H9 (cell line): ENCODE measurements around the gene STAMBPL1. TPM values are rescaled to one million over a fixed set of nuclear protein-coding genes. Genes with fewer than 3 reads are reported as not detected.

Experiments
- DNase-seq: peaks from one replicate; pipeline ENCODE4 v3.0.0-alpha.2; 2017
- H2AFZ ChIP-seq: one replicate; pipeline ENCODE4 v1.6.1; 2013; ENCODE audit warnings: mild to moderate bottlenecking, low read length, control low read depth, moderate library complexity
- H2AK5ac ChIP-seq: 2 replicates; pipeline ENCODE4 v1.6.1; 2013; ENCODE audit warnings: low read length, control low read depth, mixed read lengths; ENCODE audit not compliant: insufficient read length
- H2BK120ac ChIP-seq: one replicate; pipeline ENCODE4 v1.6.1; 2013; ENCODE audit warnings: low read depth, mild to moderate bottlenecking, low read length, control low read depth, inconsistent platforms; ENCODE audit not compliant: poor library complexity, severe bottlenecking
- H2BK12ac ChIP-seq: 2 replicates; pipeline ENCODE4 v1.6.1; 2013; ENCODE audit warnings: low read length, control low read depth, mixed read lengths, low read depth; ENCODE audit not compliant: insufficient read length
- H2BK15ac ChIP-seq: 2 replicates; pipeline ENCODE4 v1.6.1; 2013; ENCODE audit warnings: low read depth, low read length, control low read depth
- H2BK20ac ChIP-seq: one replicate; pipeline ENCODE4 v1.6.1; 2013; ENCODE audit warnings: low read depth, mild to moderate bottlenecking, low read length, control low read depth, inconsistent platforms; ENCODE audit not compliant: poor library complexity, severe bottlenecking
- H2BK5ac ChIP-seq: 2 replicates; pipeline ENCODE4 v1.6.1; 2013; ENCODE audit warnings: low read length, control low read depth, mixed read lengths; ENCODE audit not compliant: insufficient read length
- H3K14ac ChIP-seq: 2 replicates; pipeline ENCODE4 v1.6.1; 2013; ENCODE audit warnings: low read length, control low read depth; ENCODE audit not compliant: insufficient read depth
- H3K18ac ChIP-seq: 2 replicates; pipeline ENCODE4 v1.6.1; 2013; ENCODE audit warnings: low read depth, mild to moderate bottlenecking, mixed read lengths, low read length, control low read depth; ENCODE audit not compliant: insufficient read length
- H3K23ac ChIP-seq: 2 replicates; pipeline ENCODE4 v1.6.1; 2013; ENCODE audit warnings: low read length, control low read depth, mixed read lengths, low read depth; ENCODE audit not compliant: insufficient read length
- H3K23me2 ChIP-seq: 2 replicates; pipeline ENCODE4 v1.6.1; 2013; ENCODE audit warnings: low read depth, mild to moderate bottlenecking, mixed read lengths, low read length, control low read depth; ENCODE audit not compliant: insufficient read length, poor library complexity, severe bottlenecking
- H3K27ac ChIP-seq: 2 replicates; pipeline ENCODE4 v1.5.1; 2013; ENCODE audit warnings: low read length, control low read depth, mixed read lengths, low read depth; ENCODE audit not compliant: insufficient read length
- H3K27me3 ChIP-seq: 2 replicates; pipeline ENCODE4 v1.6.1; 2013; ENCODE audit warnings: low read length, control low read depth, inconsistent platforms; ENCODE audit not compliant: insufficient read depth
- H3K4ac ChIP-seq: 2 replicates; pipeline ENCODE4 v1.6.1; 2013; ENCODE audit warnings: low read depth, mild to moderate bottlenecking, control low read depth, inconsistent platforms, low read length, moderate library complexity
- H3K4me1 ChIP-seq: 2 replicates; pipeline ENCODE4 v1.6.1; 2013; ENCODE audit warnings: low read length, control low read depth, inconsistent platforms; ENCODE audit not compliant: insufficient read depth
- H3K4me2 ChIP-seq: 2 replicates; pipeline ENCODE4 v1.6.1; 2013; ENCODE audit warnings: low read length, control low read depth, mixed read lengths; ENCODE audit not compliant: insufficient read length, insufficient read depth
- H3K56ac ChIP-seq: 2 replicates; pipeline ENCODE4 v1.6.1; 2013; ENCODE audit warnings: low read depth, mild to moderate bottlenecking, mixed read lengths, low read length, control low read depth; ENCODE audit not compliant: insufficient read length
- H3K79me1 ChIP-seq: 2 replicates; pipeline ENCODE4 v1.6.1; 2013; ENCODE audit warnings: low read depth, mild to moderate bottlenecking, moderate library complexity, low read length, control low read depth, inconsistent platforms; ENCODE audit not compliant: insufficient read depth, poor library complexity, severe bottlenecking
- H3K79me2 ChIP-seq: 2 replicates; pipeline ENCODE4 v1.6.1; 2013; ENCODE audit warnings: low read length, control low read depth, inconsistent platforms; ENCODE audit not compliant: insufficient read depth
- H3K9ac ChIP-seq: 2 replicates; pipeline ENCODE4 v1.6.1; 2013; ENCODE audit warnings: low read length, control low read depth, mixed read lengths; ENCODE audit not compliant: insufficient read length; ENCODE audit errors: extremely low read depth
- H3K9me3 ChIP-seq: one replicate; pipeline ENCODE4 v1.6.1; 2013; ENCODE audit warnings: low read depth, low read length, inconsistent platforms; ENCODE audit not compliant: control insufficient read depth
- H3T11ph ChIP-seq: one replicate; pipeline ENCODE4 v1.6.1; 2013; ENCODE audit warnings: mild to moderate bottlenecking, low read length, control low read depth, inconsistent platforms
- H4K20me1 ChIP-seq: one replicate; pipeline ENCODE4 v1.6.1; 2013; ENCODE audit not compliant: control insufficient read depth, insufficient read length, insufficient read depth
- H4K5ac ChIP-seq: 2 replicates; pipeline ENCODE4 v1.6.1; 2013; ENCODE audit warnings: low read depth, mild to moderate bottlenecking, mixed read lengths, low read length, control low read depth; ENCODE audit not compliant: insufficient read length
- H4K8ac ChIP-seq: replicated peaks from 2 replicates; pipeline ENCODE4 v1.6.1; 2013; ENCODE audit warnings: low read length, control low read depth, mixed read lengths, low read depth; ENCODE audit not compliant: insufficient read length
- H4K91ac ChIP-seq: 2 replicates; pipeline ENCODE4 v1.6.1; 2013; ENCODE audit warnings: low read depth, mild to moderate bottlenecking, moderate library complexity, mixed read lengths, low read length, control low read depth; ENCODE audit not compliant: insufficient read length
- H3K27ac Mint-ChIP-seq, 3 experiments: 2 replicates in 2 of 3; 3 replicates in 1 of 3; pipeline ENCODE4 v1.8.0; 2020 to 2021; ENCODE audit warnings: mixed read lengths in 3 of 3, mild to moderate bottlenecking in 1 of 3, moderate library complexity in 1 of 3
- H3K27me3 Mint-ChIP-seq: 2 replicates; pipeline ENCODE4 v1.8.0; 2021; ENCODE audit warnings: low read depth, mild to moderate bottlenecking, moderate library complexity, mixed read lengths
- H3K36me3 Mint-ChIP-seq, 3 experiments: 2 replicates in 2 of 3; 3 replicates in 1 of 3; pipeline ENCODE4 v1.8.0; 2020 to 2021; ENCODE audit warnings: low read depth in 3 of 3, mixed read lengths in 3 of 3; ENCODE audit not compliant: insufficient read depth in 1 of 3
- H3K4me1 Mint-ChIP-seq, 2 experiments: 2 replicates each; pipeline ENCODE4 v1.8.0; 2020; ENCODE audit warnings: mixed read lengths in 2 of 2
- H3K4me3 Mint-ChIP-seq, 2 experiments: 2 replicates in 1 of 2; 3 replicates in 1 of 2; pipeline ENCODE4 v1.8.0; 2020 to 2021; ENCODE audit warnings: mild to moderate bottlenecking in 2 of 2, mixed read lengths in 2 of 2, moderate library complexity in 1 of 2
- H3K9me3 Mint-ChIP-seq, 2 experiments: 2 replicates in 1 of 2; 3 replicates in 1 of 2; pipeline ENCODE4 v1.8.0; 2020; ENCODE audit warnings: mild to moderate bottlenecking in 2 of 2, mixed read lengths in 2 of 2, moderate library complexity in 1 of 2
- WGBS: extraction: QIAGEN DNeasy Blood & Tissue Kit; methylation state at CpG from one replicate; pipeline ENCODE4 v1.1.7; 2013; ENCODE audit warnings: missing lambda C conversion rate, low lambda C conversion rate, mixed read lengths; ENCODE audit not compliant: insufficient read length; ENCODE audit errors: extremely low coverage; 5-methylcytosine and 5-hydroxymethylcytosine counted together
- total RNA-seq: library from RNA; stranded (reverse); gene quantifications from 2 replicates; pipeline ENCODE4 v1.2.1, GENCODE V29; 2021
- TF ChIP-seq, protein P1 (sequence below): fragments of 200-600 bp; sonication (generic); conservative IDR thresholded peaks from 3 replicates; pipeline ENCODE4 v1.8.0; 2021; ENCODE audit warnings: antibody characterized with exemption, mild to moderate bottlenecking

The STAMBPL1 gene
- total RNA-seq, 1 experiment from 2014 or later: 3.2 TPM

DNA sequence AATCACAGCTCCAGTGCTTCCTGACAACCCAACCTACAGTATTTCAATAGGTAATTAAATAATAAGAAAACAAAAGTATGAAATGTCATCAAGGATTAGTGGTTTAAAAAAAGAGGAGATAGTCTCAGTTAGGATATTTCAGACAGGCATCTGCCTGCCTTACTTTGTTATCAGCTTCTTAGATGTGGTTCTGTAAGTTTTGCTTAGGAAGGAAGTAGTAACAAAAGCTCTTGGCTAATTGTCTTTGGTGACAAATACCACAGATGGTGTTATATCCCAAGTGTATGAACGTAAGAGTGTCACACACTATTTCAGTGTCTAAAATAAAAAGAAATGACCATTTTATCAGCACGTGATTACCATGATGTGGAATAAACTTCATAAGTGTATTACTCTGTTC, 82.3 kb downstream of the STAMBPL1 start:
- H3K4ac ChIP-seq: no peak overlapping the region
- H3K36me3 Mint-ChIP-seq: no peaks in the 10 kb centered on the region
- H2BK5ac ChIP-seq: no peak overlapping the region
- WGBS: no CpG with 5 or more reads among the region's 2 CpGs
- no peaks in the 10 kb centered on the region for H3K9me3 Mint-ChIP-seq
- H3K4me1 Mint-ChIP-seq: peaks cover 0 to 9% of the 10 kb centered on the region in 2 experiments; a peak in 2 of 4 replicates
- no peak overlapping the region for H3K4me2 ChIP-seq
- no peaks in the 10 kb centered on the region for H3K27me3 ChIP-seq
- TF ChIP-seq, protein P1, sequence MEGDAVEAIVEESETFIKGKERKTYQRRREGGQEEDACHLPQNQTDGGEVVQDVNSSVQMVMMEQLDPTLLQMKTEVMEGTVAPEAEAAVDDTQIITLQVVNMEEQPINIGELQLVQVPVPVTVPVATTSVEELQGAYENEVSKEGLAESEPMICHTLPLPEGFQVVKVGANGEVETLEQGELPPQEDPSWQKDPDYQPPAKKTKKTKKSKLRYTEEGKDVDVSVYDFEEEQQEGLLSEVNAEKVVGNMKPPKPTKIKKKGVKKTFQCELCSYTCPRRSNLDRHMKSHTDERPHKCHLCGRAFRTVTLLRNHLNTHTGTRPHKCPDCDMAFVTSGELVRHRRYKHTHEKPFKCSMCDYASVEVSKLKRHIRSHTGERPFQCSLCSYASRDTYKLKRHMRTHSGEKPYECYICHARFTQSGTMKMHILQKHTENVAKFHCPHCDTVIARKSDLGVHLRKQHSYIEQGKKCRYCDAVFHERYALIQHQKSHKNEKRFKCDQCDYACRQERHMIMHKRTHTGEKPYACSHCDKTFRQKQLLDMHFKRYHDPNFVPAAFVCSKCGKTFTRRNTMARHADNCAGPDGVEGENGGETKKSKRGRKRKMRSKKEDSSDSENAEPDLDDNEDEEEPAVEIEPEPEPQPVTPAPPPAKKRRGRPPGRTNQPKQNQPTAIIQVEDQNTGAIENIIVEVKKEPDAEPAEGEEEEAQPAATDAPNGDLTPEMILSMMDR: no peak
- H3K9me3 ChIP-seq: no peaks in the 10 kb centered on the region
- H3K4me3 Mint-ChIP-seq: no peak overlapping the region
- no peak overlapping the region for H3K56ac ChIP-seq
- no peak overlapping the region for H4K8ac ChIP-seq
- H3K18ac ChIP-seq: no peak overlapping the region
- H3K27me3 Mint-ChIP-seq: no peaks in the 10 kb centered on the region
- no peaks in the 10 kb centered on the region for H3K4me1 ChIP-seq
- H4K91ac ChIP-seq: no peak overlapping the region
- H3K9ac ChIP-seq: no peak overlapping the region
- H4K5ac ChIP-seq: no peak overlapping the region
- H3K27ac ChIP-seq: no peak overlapping the region
- H2BK12ac ChIP-seq: no peak overlapping the region
- H3K79me1 ChIP-seq: no peaks in the 10 kb centered on the region
- H3K23me2 ChIP-seq: no peaks in the 10 kb centered on the region
- H2BK20ac ChIP-seq: no peak overlapping the region
- no peak overlapping the region for H3K27ac Mint-ChIP-seq
- no peak overlapping the region for H2AFZ ChIP-seq
- H3K23ac ChIP-seq: no peak overlapping the region
- no peaks in the 10 kb centered on the region for H4K20me1 ChIP-seq
- H2BK120ac ChIP-seq: no peak overlapping the region
- no peaks in the 10 kb centered on the region for H3K79me2 ChIP-seq
- DNase-seq: no peak
- no peak overlapping the region for H3T11ph ChIP-seq
- H2AK5ac ChIP-seq: no peak overlapping the region
- H2BK15ac ChIP-seq: no peak overlapping the region
- no peak overlapping the region for H3K14ac ChIP-seq
